ENCODE measurements around the gene SYPL1.
A peak's percentile ranks its signal among the peaks of the same experiment; 100 is the strongest.

SYPL1 gene

DNA sequence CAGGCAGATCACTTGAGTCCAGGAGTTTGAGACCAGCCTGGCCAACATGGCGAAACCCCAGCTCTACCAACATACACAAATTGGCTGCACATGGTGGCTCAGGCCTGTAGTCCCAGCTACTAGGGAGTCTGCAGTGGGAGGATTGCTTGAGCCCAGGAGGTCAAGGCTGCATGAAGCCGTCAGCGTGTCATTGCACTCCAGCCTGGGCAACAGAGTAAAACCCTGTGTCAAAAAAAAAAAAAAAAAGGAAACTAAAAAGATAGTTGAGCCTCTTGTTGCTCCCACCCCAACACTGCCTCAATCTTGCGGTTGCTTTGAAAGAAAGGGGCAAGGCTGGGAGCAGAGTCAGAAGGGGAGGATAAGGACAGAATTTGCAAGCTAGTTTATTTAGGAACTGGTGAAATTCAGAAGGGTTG lies 69.9 kb downstream of the SYPL1 start:
- no peaks in the 10 kb centered on the region for H3K9me3 Mint-ChIP-seq
- H3K36me3 Mint-ChIP-seq, result no peaks in the 10 kb centered on the region
- no peak overlapping the region for H3K27ac Mint-ChIP-seq
- peak overlapping the region; percentile 45 for H3K4me3 Mint-ChIP-seq
- peaks cover 2% of the 10 kb centered on the region for H3K27me3 Mint-ChIP-seq
- peaks cover 44% of the 10 kb centered on the region for H3K4me1 Mint-ChIP-seq

GRCh38 chr7:106041140-106041717 lies 70.9 kb downstream of the SYPL1 start:
- Mint-ChIP-seq H3K4me3 (peak overlapping the region; percentile 40), H3K9me3 (no peaks in the 10 kb centered on the region), H3K4me1 (peaks cover 50% of the 10 kb centered on the region), H3K27me3 (peaks cover 2% of the 10 kb centered on the region), H3K27ac (no peak overlapping the region), H3K36me3 (no peaks in the 10 kb centered on the region)
